Measurements from ENCODE around the gene CLNS1A.
"Not testable (repeated sequence)": the region's sequence is repeated elsewhere in the genome, so short reads cannot be mapped to it uniquely, and the experiment has no call there.

The CLNS1A gene

GRCh38 chr11:77580712-77581337, 56.8 kb downstream of the CLNS1A start:
- Histone ChIP-seq H2AK5ac (ENCODE audit: low read length, severe bottlenecking) (no peak overlapping the region), H2BK5ac (ENCODE audit: low read depth, low read length, poor library complexity, severe bottlenecking) (no peak overlapping the region), H3K14ac (ENCODE audit: low read length in 2 of 2) (no peak overlapping the region), H3K9ac (ENCODE audit: low read length) (no peak overlapping the region), H3K27me3 (ENCODE audit: control insufficient read depth in 1 of 2, insufficient read depth in 1 of 2, low read length in 2 of 2) (no peaks in the 10 kb centered on the region), H2BK120ac (ENCODE audit: low read depth, low read length) (no peak overlapping the region), H3K4me1 (ENCODE audit: control insufficient read depth, insufficient read depth, low read depth, low read length) (no peaks in the 10 kb centered on the region), H2BK15ac (ENCODE audit: low read depth, poor library complexity, severe bottlenecking) (no peak overlapping the region), H3K23ac (ENCODE audit: low read length in 2 of 2) (no peak overlapping the region), H3K18ac (ENCODE audit: low read depth in 1 of 2, low read length in 2 of 2) (no peak overlapping the region), H2AFZ (ENCODE audit: low read depth, low read length) (no peak overlapping the region), H3K4ac (ENCODE audit: low read depth in 1 of 2, low read length in 2 of 2) (no peak overlapping the region), H3K4me2 (ENCODE audit: low read length, poor library complexity, severe bottlenecking) (no peak overlapping the region), H3K36me3 (ENCODE audit: control insufficient read depth in 1 of 2, insufficient read depth in 2 of 2, low read depth in 1 of 2, low read length in 2 of 2) (no peaks in the 10 kb centered on the region), H4K8ac (ENCODE audit: low read length) (no peak overlapping the region), H4K91ac (ENCODE audit: low read length) (no peak overlapping the region), H3K4me3 (ENCODE audit: insufficient read depth in 1 of 2, low read depth in 1 of 2, low read length in 2 of 2) (no peak overlapping the region), H3K9me3 (ENCODE audit: control insufficient read depth, low read length) (peaks cover 18% of the 10 kb centered on the region), H3K27ac (ENCODE audit: low read length, poor library complexity, severe bottlenecking) (no peak overlapping the region), H3K79me1 (replicated peaks; ENCODE audit: low read length, poor library complexity, severe bottlenecking) (no peaks in the 10 kb centered on the region), H2BK12ac (ENCODE audit: low read length in 2 of 2) (no peak overlapping the region)
- peak; percentile 24 for DNase-seq
- 94% methylated on average over 2 of the region's 5 CpGs for WGBS

- H3K4me2 ChIP-seq (ENCODE audit: low read length, poor library complexity, severe bottlenecking); H2BK120ac ChIP-seq (ENCODE audit: low read depth, low read length); H2AK5ac ChIP-seq (ENCODE audit: low read length, severe bottlenecking); H3K9ac ChIP-seq (ENCODE audit: low read length); H4K91ac ChIP-seq (ENCODE audit: low read length); H2BK5ac ChIP-seq (ENCODE audit: low read depth, low read length, poor library complexity, severe bottlenecking); H3K27me3 ChIP-seq (ENCODE audit: control insufficient read depth in 1 of 2, insufficient read depth in 1 of 2, low read length in 2 of 2); H3K14ac ChIP-seq (ENCODE audit: low read length in 2 of 2); H3K4ac ChIP-seq (ENCODE audit: low read depth in 1 of 2, low read length in 2 of 2); H2AFZ ChIP-seq (ENCODE audit: low read depth, low read length); H2BK12ac ChIP-seq (ENCODE audit: low read length in 2 of 2); H3K4me3 ChIP-seq (ENCODE audit: insufficient read depth in 1 of 2, low read depth in 1 of 2, low read length in 2 of 2); H3K36me3 ChIP-seq (ENCODE audit: control insufficient read depth in 1 of 2, insufficient read depth in 2 of 2, low read depth in 1 of 2, low read length in 2 of 2); H2BK15ac ChIP-seq (ENCODE audit: low read depth, poor library complexity, severe bottlenecking); H3K9me3 ChIP-seq (ENCODE audit: control insufficient read depth, low read length); H4K8ac ChIP-seq (ENCODE audit: low read length); H3K23ac ChIP-seq (ENCODE audit: low read length in 2 of 2); H3K18ac ChIP-seq (ENCODE audit: low read depth in 1 of 2, low read length in 2 of 2); H3K4me1 ChIP-seq (ENCODE audit: control insufficient read depth, insufficient read depth, low read depth, low read length); H3K27ac ChIP-seq (ENCODE audit: low read length, poor library complexity, severe bottlenecking); DNase-seq; H3K79me1 ChIP-seq (replicated peaks; ENCODE audit: low read length, poor library complexity, severe bottlenecking): not testable (repeated sequence)
- no CpG with 5 or more reads among the region's 1 CpG for WGBS
Observed at GRCh38 chr11:77575428-77575827, 62.2 kb downstream of the CLNS1A start.

GRCh38 chr11:77570896-77571295, 66.7 kb downstream of the CLNS1A start:
- H2BK12ac ChIP-seq (ENCODE audit: low read length in 2 of 2); H3K4me3 ChIP-seq (ENCODE audit: insufficient read depth in 1 of 2, low read depth in 1 of 2, low read length in 2 of 2); H3K23ac ChIP-seq (ENCODE audit: low read length in 2 of 2); H4K8ac ChIP-seq (ENCODE audit: low read length); H2BK120ac ChIP-seq (ENCODE audit: low read depth, low read length); H3K9ac ChIP-seq (ENCODE audit: low read length); H3K27me3 ChIP-seq (ENCODE audit: control insufficient read depth in 1 of 2, insufficient read depth in 1 of 2, low read length in 2 of 2); H2BK5ac ChIP-seq (ENCODE audit: low read depth, low read length, poor library complexity, severe bottlenecking); H3K18ac ChIP-seq (ENCODE audit: low read depth in 1 of 2, low read length in 2 of 2); H3K27ac ChIP-seq (ENCODE audit: low read length, poor library complexity, severe bottlenecking); H3K4ac ChIP-seq (ENCODE audit: low read depth in 1 of 2, low read length in 2 of 2); H3K9me3 ChIP-seq (ENCODE audit: control insufficient read depth, low read length); H4K91ac ChIP-seq (ENCODE audit: low read length); H2AK5ac ChIP-seq (ENCODE audit: low read length, severe bottlenecking); H3K36me3 ChIP-seq (ENCODE audit: control insufficient read depth in 1 of 2, insufficient read depth in 2 of 2, low read depth in 1 of 2, low read length in 2 of 2); H2AFZ ChIP-seq (ENCODE audit: low read depth, low read length); H3K79me1 ChIP-seq (replicated peaks; ENCODE audit: low read length, poor library complexity, severe bottlenecking); DNase-seq; H3K14ac ChIP-seq (ENCODE audit: low read length in 2 of 2); H2BK15ac ChIP-seq (ENCODE audit: low read depth, poor library complexity, severe bottlenecking); H3K4me2 ChIP-seq (ENCODE audit: low read length, poor library complexity, severe bottlenecking); H3K4me1 ChIP-seq (ENCODE audit: control insufficient read depth, insufficient read depth, low read depth, low read length): not testable (repeated sequence)
- WGBS = no CpG with 5 or more reads among the region's 1 CpG

GRCh38 chr11:77569676-77570070, 67.9 kb downstream of the CLNS1A start:
- no peak overlapping the region for H4K91ac ChIP-seq (ENCODE audit: low read length)
- H3K79me1 ChIP-seq (replicated peaks; ENCODE audit: low read length, poor library complexity, severe bottlenecking) = no peaks in the 10 kb centered on the region
- H3K4me2 ChIP-seq (ENCODE audit: low read length, poor library complexity, severe bottlenecking) = no peak overlapping the region
- H3K4me1 ChIP-seq (ENCODE audit: control insufficient read depth, insufficient read depth, low read depth, low read length) = no peaks in the 10 kb centered on the region
- no peak overlapping the region for H3K4me3 ChIP-seq (ENCODE audit: insufficient read depth in 1 of 2, low read depth in 1 of 2, low read length in 2 of 2)
- H3K4ac ChIP-seq (ENCODE audit: low read depth in 1 of 2, low read length in 2 of 2) = no peak overlapping the region
- no peak overlapping the region for H2AFZ ChIP-seq (ENCODE audit: low read depth, low read length)
- no peak overlapping the region for H3K9ac ChIP-seq (ENCODE audit: low read length)
- no peaks in the 10 kb centered on the region for H3K9me3 ChIP-seq (ENCODE audit: control insufficient read depth, low read length)
- H3K14ac ChIP-seq (ENCODE audit: low read length in 2 of 2) = no peak overlapping the region
- H3K27ac ChIP-seq (ENCODE audit: low read length, poor library complexity, severe bottlenecking) = no peak overlapping the region
- no peak for DNase-seq
- H3K27me3 ChIP-seq (ENCODE audit: control insufficient read depth in 1 of 2, insufficient read depth in 1 of 2, low read length in 2 of 2) = no peaks in the 10 kb centered on the region
- no peak overlapping the region for H3K18ac ChIP-seq (ENCODE audit: low read depth in 1 of 2, low read length in 2 of 2)
- H2AK5ac ChIP-seq (ENCODE audit: low read length, severe bottlenecking) = no peak overlapping the region
- H2BK12ac ChIP-seq (ENCODE audit: low read length in 2 of 2) = no peak overlapping the region
- H2BK15ac ChIP-seq (ENCODE audit: low read depth, poor library complexity, severe bottlenecking) = no peak overlapping the region
- no peak overlapping the region for H3K23ac ChIP-seq (ENCODE audit: low read length in 2 of 2)
- H4K8ac ChIP-seq (ENCODE audit: low read length) = no peak overlapping the region
- no peak overlapping the region for H2BK120ac ChIP-seq (ENCODE audit: low read depth, low read length)
- H3K36me3 ChIP-seq (ENCODE audit: control insufficient read depth in 1 of 2, insufficient read depth in 2 of 2, low read depth in 1 of 2, low read length in 2 of 2) = peaks cover 0 to 2% of the 10 kb centered on the region in 2 experiments
- no peak overlapping the region for H2BK5ac ChIP-seq (ENCODE audit: low read depth, low read length, poor library complexity, severe bottlenecking)
- WGBS = 100% methylated on average over 1 of the region's 2 CpGs
